KOPT-K1 (cell line): Measurements from ENCODE around the gene KATNAL2.
"Not testable (repeated sequence)": the region's sequence is repeated elsewhere in the genome, so short reads cannot be mapped to it uniquely, and the experiment has no call there.

Experiments used
- H3K27ac ChIP-seq: fragments of 200-600 bp; sonication (generic); 2 replicates; pipeline ENCODE4 v1.5.1; 2016; ENCODE audit warnings: antibody characterized with exemption, mild to moderate bottlenecking, low read depth, low read length; ENCODE audit not compliant: poor library complexity, severe bottlenecking
- H3K36me3 ChIP-seq: fragments of 200-600 bp; sonication (generic); 2 replicates; pipeline ENCODE4 v1.5.1; 2017; ENCODE audit warnings: antibody characterized with exemption, mild to moderate bottlenecking, low read length, moderate library complexity; ENCODE audit not compliant: insufficient read depth
- H3K9me3 ChIP-seq: fragments of 200-600 bp; sonication (generic); 2 replicates; pipeline ENCODE4 v1.5.1; 2017; ENCODE audit warnings: antibody characterized with exemption, low read length, mild to moderate bottlenecking; ENCODE audit not compliant: insufficient read depth, poor library complexity, severe bottlenecking

KATNAL2 gene

GRCh38 chr18:46964579-46965293 is 47.3 kb downstream of the KATNAL2 start:
- H3K9me3 ChIP-seq = peaks cover 13% of the 10 kb centered on the region
- H3K27ac ChIP-seq, H3K36me3 ChIP-seq: not testable (repeated sequence)

- H3K27ac ChIP-seq, H3K36me3 ChIP-seq, H3K9me3 ChIP-seq: not testable (repeated sequence)
Observed at GRCh38 chr18:46966266-46966665, 48.9 kb downstream of the KATNAL2 start.

GRCh38 chr18:46969551-46969950 is 52.1 kb downstream of the KATNAL2 start:
- H3K36me3 ChIP-seq, H3K9me3 ChIP-seq, H3K27ac ChIP-seq: not testable (repeated sequence)

GRCh38 chr18:47019870-47020269 is 102.5 kb downstream of the KATNAL2 start:
- H3K9me3 ChIP-seq, H3K27ac ChIP-seq, H3K36me3 ChIP-seq: not testable (repeated sequence)

GRCh38 chr18:47020757-47021156 is 103.4 kb downstream of the KATNAL2 start:
- H3K9me3 ChIP-seq, H3K36me3 ChIP-seq, H3K27ac ChIP-seq: not testable (repeated sequence)

- not testable (repeated sequence) for H3K36me3 ChIP-seq, H3K27ac ChIP-seq, H3K9me3 ChIP-seq
Observed at GRCh38 chr18:47022821-47023220, 105.4 kb downstream of the KATNAL2 start.

GRCh38 chr18:47023769-47024465 is 106.5 kb downstream of the KATNAL2 start:
- H3K9me3 ChIP-seq, H3K27ac ChIP-seq, H3K36me3 ChIP-seq: not testable (repeated sequence)

GRCh38 chr18:47025557-47026174 is 108.3 kb downstream of the KATNAL2 start:
- not testable (repeated sequence) for H3K36me3 ChIP-seq, H3K27ac ChIP-seq

GRCh38 chr18:47028738-47029137 is 111.3 kb downstream of the KATNAL2 start:
- H3K9me3 ChIP-seq, H3K27ac ChIP-seq, H3K36me3 ChIP-seq: not testable (repeated sequence)

More at GRCh38 chr18:47025557-47026174, 108.3 kb downstream of the KATNAL2 start:
- not testable (repeated sequence) for H3K9me3 ChIP-seq

GRCh38 chr18:47029684-47030353 is 112.4 kb downstream of the KATNAL2 start:
- not testable (repeated sequence) for H3K36me3 ChIP-seq, H3K9me3 ChIP-seq

GRCh38 chr18:47030887-47031286 is 113.5 kb downstream of the KATNAL2 start:
- not testable (repeated sequence) for H3K27ac ChIP-seq, H3K9me3 ChIP-seq, H3K36me3 ChIP-seq

More at GRCh38 chr18:47029684-47030353, 112.4 kb downstream of the KATNAL2 start:
- not testable (repeated sequence) for H3K27ac ChIP-seq

GRCh38 chr18:47032945-47033344 is 115.5 kb downstream of the KATNAL2 start:
- Histone ChIP-seq H3K27ac (no peak overlapping the region), H3K9me3 (no peaks in the 10 kb centered on the region), H3K36me3 (no peaks in the 10 kb centered on the region)

GRCh38 chr18:47034591-47034990 is 117.2 kb downstream of the KATNAL2 start:
- not testable (repeated sequence) for H3K27ac ChIP-seq, H3K9me3 ChIP-seq, H3K36me3 ChIP-seq

- Histone ChIP-seq H3K36me3 (no peaks in the 10 kb centered on the region), H3K27ac (no peak within 1 kb of the TSS), H3K9me3 (no peaks in the 10 kb centered on the region)
Observed at GRCh38 chr18:47035156-47035671, 117.8 kb downstream of the KATNAL2 start, which contains the start of gene ELOA2. Gene ELOA2 (minus strand): TSS chr18:47035621. CDS start chr18:47035264, 357 bp downstream.

GRCh38 chr18:47036298-47036874 is 119.0 kb downstream of the KATNAL2 start:
- Histone ChIP-seq H3K27ac (no peak overlapping the region), H3K36me3 (no peaks in the 10 kb centered on the region), H3K9me3 (no peaks in the 10 kb centered on the region)
